HEK293 (cell line): ENCODE data around the gene ZNF816.

Experiments used
- CTCF ChIA-PET: fragments of 350-600 bp; formaldehyde crosslinking; extraction: SDS; loops from one replicate; lab custom pipeline; 2021; ENCODE audit warnings: antibody characterized with exemption; lab: Yijun Ruan, JAX
- POLR2A ChIA-PET: fragments of 300-600 bp; formaldehyde crosslinking; extraction: SDS; loops from one replicate; lab custom pipeline; 2020; ENCODE audit warnings: antibody characterized with exemption, inconsistent platforms; lab: Yijun Ruan, JAX
- H3K27ac ChIP-seq: fragments of 200-500 bp; sonication (Bioruptor generic); 2 replicates; pipeline ENCODE4 v1.5.1; 2014; ENCODE audit warnings: low read depth, low read length, control low read depth, inconsistent platforms; ENCODE audit errors: extremely low read depth
- H3K36me3 ChIP-seq, 2 experiments: fragments of 200-500 bp in 1 of 2; sonication (Bioruptor generic) in 1 of 2; 1 replicate in 1 of 2; 2 replicates in 1 of 2; pipeline ENCODE4 v1.5.1; 2014 to 2017; ENCODE audit warnings: inconsistent platforms in 2 of 2, low read length in 2 of 2; ENCODE audit not compliant: control insufficient read depth in 2 of 2, insufficient read depth in 1 of 2
- H3K4me1 ChIP-seq: fragments of 200-500 bp; sonication (Bioruptor generic); 2 replicates; pipeline ENCODE4 v1.5.1; 2014; ENCODE audit warnings: mild to moderate bottlenecking, low read length, inconsistent platforms; ENCODE audit not compliant: control insufficient read depth, insufficient read depth
- H3K4me3 ChIP-seq: 2 replicates; pipeline ENCODE4 v1.5.1; 2011; ENCODE audit warnings: low read depth, mild to moderate bottlenecking, control low read depth, low read length, moderate library complexity
- H3K9me3 ChIP-seq: fragments of 200-500 bp; sonication (Bioruptor generic); 2 replicates; pipeline ENCODE4 v1.5.1; 2014; ENCODE audit warnings: low read depth, low read length, inconsistent platforms; ENCODE audit not compliant: control insufficient read depth, insufficient read depth
- ELK4 ChIP-seq: IDR thresholded peaks from 2 replicates; pipeline ENCODE4 v1.6.1; 2011; ENCODE audit warnings: mild to moderate bottlenecking, low read depth, low read length, borderline replicate concordance
- KLF8 ChIP-seq: fragments of 450-650 bp; formaldehyde crosslinking; IDR thresholded peaks from 2 replicates; pipeline ENCODE4 v1.5.1; 2016; ENCODE audit warnings: missing biosample characterization, missing genetic modification characterization
- MEIS1 ChIP-seq: sonication (generic); formaldehyde crosslinking; IDR thresholded peaks from 2 replicates; pipeline ENCODE4 v1.8.1; 2022; ENCODE audit warnings: missing genetic modification reagents, mild to moderate bottlenecking, borderline replicate concordance
- SALL2 ChIP-seq: fragments of 450-650 bp; formaldehyde crosslinking; IDR thresholded peaks from 2 replicates; pipeline ENCODE4 v1.5.0; 2017; ENCODE audit warnings: missing biosample characterization, mild to moderate bottlenecking, missing genetic modification characterization, borderline replicate concordance
- SP3 ChIP-seq: fragments of 450-650 bp; formaldehyde crosslinking; IDR thresholded peaks from 2 replicates; pipeline ENCODE4 v1.5.1; 2016; ENCODE audit warnings: missing biosample characterization, missing genetic modification characterization
- YY1 ChIP-seq: fragments of 450-650 bp; formaldehyde crosslinking; IDR thresholded peaks from 2 replicates; pipeline ENCODE4 v1.5.1; 2018; ENCODE audit warnings: missing biosample characterization, missing genetic modification characterization
- ZBTB1 ChIP-seq: fragments of 450-650 bp; formaldehyde crosslinking; IDR thresholded peaks from 2 replicates; pipeline ENCODE4 v1.5.1; 2016; ENCODE audit warnings: missing biosample characterization, missing genetic modification characterization
- ZBTB8A ChIP-seq: fragments of 450-650 bp; formaldehyde crosslinking; IDR thresholded peaks from 2 replicates; pipeline ENCODE4 v1.5.1; 2016; ENCODE audit warnings: missing biosample characterization, missing genetic modification characterization
- ZNF112 ChIP-seq: fragments of 450-650 bp; formaldehyde crosslinking; IDR thresholded peaks from 2 replicates; pipeline ENCODE4 v1.5.0; 2017; ENCODE audit warnings: missing biosample characterization, missing genetic modification characterization
- ZNF155 ChIP-seq: fragments of 450-650 bp; formaldehyde crosslinking; IDR thresholded peaks from 2 replicates; pipeline ENCODE4 v1.5.1; 2016; ENCODE audit warnings: missing biosample characterization, missing genetic modification characterization
- ZNF16 ChIP-seq: fragments of 450-650 bp; formaldehyde crosslinking; IDR thresholded peaks from 2 replicates; pipeline ENCODE4 v1.5.1; 2016; ENCODE audit warnings: low read depth, missing biosample characterization, missing genetic modification characterization
- ZNF302 ChIP-seq: fragments of 450-650 bp; formaldehyde crosslinking; IDR thresholded peaks from 2 replicates; pipeline ENCODE4 v1.5.1; 2016; ENCODE audit warnings: missing biosample characterization, missing genetic modification characterization, low read depth
- ZNF354C ChIP-seq: fragments of 450-650 bp; formaldehyde crosslinking; IDR thresholded peaks from 2 replicates; pipeline ENCODE4 v1.5.1; 2016; ENCODE audit warnings: missing biosample characterization, missing genetic modification characterization, low read depth, borderline replicate concordance
- ZNF37A ChIP-seq: fragments of 450-650 bp; IDR thresholded peaks from 2 replicates; pipeline ENCODE4 v1.5.1; 2018; ENCODE audit warnings: missing biosample characterization, missing genetic modification characterization
- ZNF398 ChIP-seq: fragments of 450-650 bp; formaldehyde crosslinking; IDR thresholded peaks from 2 replicates; pipeline ENCODE4 v1.5.1; 2017; ENCODE audit warnings: missing biosample characterization, missing genetic modification characterization
- ZNF449 ChIP-seq: fragments of 450-650 bp; formaldehyde crosslinking; IDR thresholded peaks from 2 replicates; pipeline ENCODE4 v1.5.1; 2017; ENCODE audit warnings: missing biosample characterization, mild to moderate bottlenecking, missing genetic modification characterization, moderate library complexity
- ZNF513 ChIP-seq: fragments of 450-650 bp; IDR thresholded peaks from 2 replicates; pipeline ENCODE4 v1.5.1; 2018; ENCODE audit warnings: missing biosample characterization, missing genetic modification characterization
- ZNF707 ChIP-seq: fragments of 450-650 bp; formaldehyde crosslinking; IDR thresholded peaks from 2 replicates; pipeline ENCODE4 v1.5.1; 2016; ENCODE audit warnings: missing biosample characterization, missing genetic modification characterization
- ZNF747 ChIP-seq: fragments of 450-650 bp; formaldehyde crosslinking; IDR thresholded peaks from 2 replicates; pipeline ENCODE4 v1.5.1; 2016; ENCODE audit warnings: missing biosample characterization, missing genetic modification characterization
- ZNF776 ChIP-seq: fragments of 450-650 bp; formaldehyde crosslinking; IDR thresholded peaks from 2 replicates; pipeline ENCODE4 v1.5.0; 2017; ENCODE audit warnings: missing biosample characterization, missing genetic modification characterization, borderline replicate concordance
- ZNF792 ChIP-seq: fragments of 450-650 bp; formaldehyde crosslinking; IDR thresholded peaks from 2 replicates; pipeline ENCODE4 v1.5.1; 2016; ENCODE audit warnings: missing biosample characterization, missing genetic modification characterization
- ZSCAN23 ChIP-seq: fragments of 450-650 bp; formaldehyde crosslinking; IDR thresholded peaks from 2 replicates; pipeline ENCODE4 v1.5.1; 2016; ENCODE audit warnings: missing biosample characterization, missing genetic modification characterization
- TF ChIP-seq, protein P1 (sequence below): fragments of 450-650 bp; formaldehyde crosslinking; IDR thresholded peaks from 2 replicates; pipeline ENCODE4 v1.5.1; 2017; ENCODE audit warnings: missing biosample characterization, missing genetic modification characterization
- TF ChIP-seq, protein P2 (sequence below): fragments of 450-650 bp; formaldehyde crosslinking; IDR thresholded peaks from 2 replicates; pipeline ENCODE4 v1.5.1; 2016; ENCODE audit warnings: missing biosample characterization, missing genetic modification characterization

Gene ZNF816

DNA sequence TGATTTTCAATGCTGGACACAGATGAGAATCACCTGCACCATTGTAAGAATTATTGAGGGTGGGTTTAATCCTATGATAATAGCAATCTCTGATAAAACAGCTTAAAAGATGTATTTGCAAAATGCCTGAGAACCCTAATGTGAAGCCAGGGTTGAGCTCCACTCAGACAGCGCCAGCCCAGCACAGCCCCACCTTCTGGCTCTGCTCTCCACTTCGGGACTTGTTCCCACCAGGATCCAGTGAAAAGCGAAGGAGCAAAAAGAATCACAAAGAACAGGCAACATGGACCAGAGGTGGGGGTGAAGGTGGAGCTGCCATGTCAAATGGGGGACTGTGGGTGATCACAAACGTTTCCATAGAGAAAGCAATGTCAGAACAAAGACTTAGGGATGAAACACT is 18.6 kb upstream of the ZNF816 start (continued):
- TF ChIP-seq ZNF513 (no peak), ZNF112 (no peak), ZNF747 (tag by site-specific recombination) (no peak), SP3 (tag by site-specific recombination) (no peak)
- TF ChIP-seq, all 188 proteins: peak for 0

DNA sequence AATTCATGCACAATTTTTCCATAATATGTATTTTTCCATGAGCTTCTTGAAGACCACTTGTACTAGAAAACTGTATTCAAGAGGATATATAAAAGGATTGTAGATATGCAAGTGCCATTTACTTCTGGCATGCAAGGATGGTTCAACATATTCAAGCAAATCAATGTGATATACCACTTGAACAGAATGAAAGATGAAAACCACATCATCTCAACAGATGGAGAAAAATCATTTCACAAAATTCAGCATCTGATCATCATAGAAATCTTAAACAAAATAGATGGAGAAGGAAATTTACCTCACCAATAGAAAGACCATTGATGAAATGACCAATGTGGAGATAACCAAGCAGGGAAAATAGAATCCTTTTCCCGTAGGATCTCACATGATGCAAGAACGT is 5.1 kb upstream of the ZNF816 start:
- Histone ChIP-seq H3K4me1 (no peaks in the 10 kb centered on the region), H3K4me3 (no peak overlapping the region)
- TF ChIP-seq MEIS1 (CRISPR knock-in tag), result no peak
- no peak for TF ChIP-seq ZNF792 (tag by site-specific recombination)
- no peak for TF ChIP-seq ZSCAN23 (tag by site-specific recombination)
- no peak for TF ChIP-seq ZNF302 (tag by site-specific recombination)
- TF ChIP-seq, all 188 proteins: peak for 0
- Histone ChIP-seq H3K36me3 (no peaks in the 10 kb centered on the region), H3K27ac (no peak overlapping the region), H3K9me3 (no peaks in the 10 kb centered on the region)
- CTCF ChIA-PET, result interaction anchor here (0.6 kb wide), 1 partner anchor 1340 kb away, joined by 3 read pairs; no protein-coding TSS in a partner anchor
- POLR2A ChIA-PET, result no interaction called here

GRCh38 chr19:52963247-52963618 is 552 bp upstream of the ZNF816 start:
- ChIA-PET POLR2A (interaction anchor here (0.6 to 1.3 kb wide), 2 partner anchors 20 to 205 kb away, joined by 4 to 5 read pairs; no protein-coding TSS in a partner anchor), CTCF (interaction anchor here (0.6 kb wide), 1 partner anchor 14 kb away, joined by 3 read pairs; no protein-coding TSS in a partner anchor)
- peak overlapping the region; percentile 76 for H3K4me3 ChIP-seq
- no peaks in the 10 kb centered on the region for H3K4me1 ChIP-seq
- TF ChIP-seq ZNF16 (tag by site-specific recombination) (no peak), ZNF37A (tag by site-specific recombination) (no peak), ZNF707 (tag by site-specific recombination) (no peak), ELK4 (no peak), KLF8 (tag by site-specific recombination) (no peak), ZNF449 (tag by site-specific recombination) (no peak), ZBTB1 (tag by site-specific recombination) (no peak), ZNF354C (tag by site-specific recombination) (no peak), SALL2 (tag by site-specific recombination) (no peak), YY1 (tag by site-specific recombination) (no peak), ZBTB8A (tag by site-specific recombination) (no peak), ZNF398 (tag by site-specific recombination) (no peak), ZNF776 (tag by site-specific recombination) (no peak), ZNF155 (tag by site-specific recombination) (no peak)
- TF ChIP-seq, protein P1, sequence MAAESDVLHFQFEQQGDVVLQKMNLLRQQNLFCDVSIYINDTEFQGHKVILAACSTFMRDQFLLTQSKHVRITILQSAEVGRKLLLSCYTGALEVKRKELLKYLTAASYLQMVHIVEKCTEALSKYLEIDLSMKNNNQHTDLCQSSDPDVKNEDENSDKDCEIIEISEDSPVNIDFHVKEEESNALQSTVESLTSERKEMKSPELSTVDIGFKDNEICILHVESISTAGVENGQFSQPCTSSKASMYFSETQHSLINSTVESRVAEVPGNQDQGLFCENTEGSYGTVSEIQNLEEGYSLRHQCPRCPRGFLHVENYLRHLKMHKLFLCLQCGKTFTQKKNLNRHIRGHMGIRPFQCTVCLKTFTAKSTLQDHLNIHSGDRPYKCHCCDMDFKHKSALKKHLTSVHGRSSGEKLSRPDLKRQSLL (tag by site-specific recombination), result no peak
- TF ChIP-seq, protein P2, sequence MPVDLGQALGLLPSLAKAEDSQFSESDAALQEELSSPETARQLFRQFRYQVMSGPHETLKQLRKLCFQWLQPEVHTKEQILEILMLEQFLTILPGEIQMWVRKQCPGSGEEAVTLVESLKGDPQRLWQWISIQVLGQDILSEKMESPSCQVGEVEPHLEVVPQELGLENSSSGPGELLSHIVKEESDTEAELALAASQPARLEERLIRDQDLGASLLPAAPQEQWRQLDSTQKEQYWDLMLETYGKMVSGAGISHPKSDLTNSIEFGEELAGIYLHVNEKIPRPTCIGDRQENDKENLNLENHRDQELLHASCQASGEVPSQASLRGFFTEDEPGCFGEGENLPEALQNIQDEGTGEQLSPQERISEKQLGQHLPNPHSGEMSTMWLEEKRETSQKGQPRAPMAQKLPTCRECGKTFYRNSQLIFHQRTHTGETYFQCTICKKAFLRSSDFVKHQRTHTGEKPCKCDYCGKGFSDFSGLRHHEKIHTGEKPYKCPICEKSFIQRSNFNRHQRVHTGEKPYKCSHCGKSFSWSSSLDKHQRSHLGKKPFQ (tag by site-specific recombination), result no peak
- H3K27ac ChIP-seq, result no peak overlapping the region
- peaks cover 0 to 8% of the 10 kb centered on the region in 2 experiments; a peak in 1 of 3 replicates for H3K36me3 ChIP-seq
- no peaks in the 10 kb centered on the region; the same call in 1 of the 2 replicates for H3K9me3 ChIP-seq
